GM21526 (cell line): ENCODE data around the gene HCAR3.
"Not testable (repeated sequence)": the region's sequence is repeated elsewhere in the genome, so short reads cannot be mapped to it uniquely, and the experiment has no call there.

Experiments used
- ATAC-seq: cut with Tn5 transposase; IDR thresholded peaks from one replicate; pipeline ENCODE4 v1.9.1; 2021; ENCODE audit warnings: moderate library complexity; ENCODE audit not compliant: unreplicated experiment, low FRiP score

The HCAR3 gene

GRCh38 chr12:122724641-122725243, 8.1 kb upstream of the HCAR3 start:
- ATAC-seq: no peak

DNA sequence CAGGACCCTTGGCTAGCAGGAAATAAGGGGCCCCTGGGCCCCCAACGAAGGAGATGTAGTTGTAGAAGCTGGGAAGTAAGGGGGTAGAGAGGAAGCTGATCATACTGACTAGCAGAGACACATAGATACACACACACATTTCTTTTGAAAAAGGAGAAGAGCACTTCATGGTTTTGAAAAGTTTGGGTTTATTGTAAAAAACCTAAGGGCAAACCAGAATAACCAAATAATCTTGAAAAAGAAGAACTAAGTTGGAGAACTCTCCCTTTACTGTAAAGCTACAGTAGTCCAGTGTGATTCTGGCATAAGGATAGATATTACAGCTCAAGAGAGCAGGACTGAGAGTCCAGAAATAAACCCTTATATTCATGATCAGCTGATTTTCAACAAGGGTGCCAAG, 5.8 kb upstream of the HCAR3 start:
- no peak for ATAC-seq

DNA sequence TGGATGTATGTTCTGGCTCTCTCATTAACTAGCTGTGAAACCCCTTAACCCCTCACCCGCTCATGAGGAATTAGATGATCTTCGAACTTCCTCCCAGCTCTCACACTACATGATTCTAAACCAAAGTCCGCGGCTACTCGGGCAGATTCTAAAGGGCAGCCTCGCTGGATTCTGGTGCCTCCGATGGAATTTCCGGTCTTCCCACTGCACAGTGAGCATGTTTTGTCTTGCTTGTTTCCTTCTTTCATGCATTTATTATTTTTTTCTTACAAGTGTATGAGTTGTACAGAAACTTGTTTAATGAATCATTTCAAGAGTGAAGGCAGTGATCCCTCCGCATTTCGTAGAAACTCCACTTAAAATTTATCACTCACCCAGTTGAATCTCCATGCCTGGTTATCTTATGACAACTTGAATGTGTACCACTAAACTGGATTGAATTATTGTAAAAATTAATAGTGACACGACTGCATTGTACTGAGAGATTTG, 4.5 kb upstream of the HCAR3 start:
- no peak for ATAC-seq

DNA sequence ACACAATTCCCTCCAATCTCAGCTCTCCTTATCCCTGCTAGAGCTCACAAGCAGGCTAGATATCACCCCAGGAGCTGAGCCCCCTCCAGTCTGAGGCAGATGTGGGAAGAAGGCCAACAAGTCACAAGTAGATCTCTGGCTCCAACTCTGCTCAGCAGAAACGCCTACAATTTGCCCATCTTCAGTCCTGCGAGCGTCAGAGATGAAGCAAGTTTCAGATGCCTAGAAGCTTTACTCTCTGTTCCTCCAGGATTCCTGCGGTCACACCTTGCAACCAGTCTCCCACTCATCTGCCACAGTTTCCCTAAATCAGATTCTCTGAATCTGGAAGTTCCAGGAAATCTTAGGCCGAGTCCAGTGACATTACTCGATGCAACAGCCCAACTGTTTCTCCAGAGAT, 1.4 kb downstream of the HCAR3 start:
- ATAC-seq: not testable (repeated sequence)

GRCh38 chr12:122713491-122714188, 3.0 kb downstream of the HCAR3 start:
- ATAC-seq: not testable (repeated sequence)

DNA sequence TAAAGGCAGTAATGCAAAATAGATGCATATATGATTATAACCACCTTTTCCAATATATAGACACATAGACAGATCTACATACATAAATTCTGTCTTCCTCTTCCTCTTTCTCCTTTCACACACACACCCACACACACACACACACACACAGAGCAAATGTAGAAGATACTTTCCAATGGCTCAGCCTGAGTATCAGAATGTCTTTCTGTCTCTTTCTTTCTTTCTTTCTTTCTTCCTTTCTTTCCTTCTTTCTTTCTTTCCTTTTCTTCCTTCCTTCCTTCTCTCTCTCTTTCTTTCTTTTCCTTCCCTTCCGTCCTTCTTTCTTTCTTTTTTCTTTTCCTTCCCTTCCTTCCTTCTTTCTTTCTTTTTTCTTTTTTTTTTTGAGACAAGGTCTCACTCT, 5.3 kb downstream of the HCAR3 start:
- not testable (repeated sequence) for ATAC-seq

- ATAC-seq: not testable (repeated sequence)
Observed at GRCh38 chr12:122710341-122710740, 6.3 kb downstream of the HCAR3 start.

DNA sequence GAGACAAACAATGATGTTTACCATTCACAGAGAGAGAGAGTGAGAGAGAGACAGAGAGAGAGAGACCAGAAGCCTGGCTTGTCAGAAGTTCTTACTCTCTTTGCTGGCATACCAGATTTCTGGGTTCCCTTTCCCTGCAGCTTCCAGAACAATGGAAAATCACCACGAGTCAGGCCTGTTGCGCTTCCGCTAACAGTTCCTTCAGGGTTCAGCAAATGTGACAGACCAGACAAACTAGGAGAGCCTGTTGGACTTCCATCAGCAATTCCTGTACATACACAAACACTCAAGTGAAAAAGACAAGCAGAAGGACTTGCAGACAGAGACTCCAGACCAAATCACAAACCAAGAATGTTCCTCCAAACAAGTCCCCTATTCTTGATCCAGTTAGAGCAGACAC, 7.3 kb downstream of the HCAR3 start:
- ATAC-seq: not testable (repeated sequence)

- not testable (repeated sequence) for ATAC-seq
Observed at GRCh38 chr12:122703841-122704240, 12.8 kb downstream of the HCAR3 start.

- ATAC-seq: not testable (repeated sequence)
Observed at GRCh38 chr12:122702890-122703611, 13.6 kb downstream of the HCAR3 start, which contains the start of gene HCAR2. TSS of gene HCAR2 (minus strand) at chr12:122703357. CDS start at chr12:122703283, 74 bp downstream.

GRCh38 chr12:122701481-122701880, 15.1 kb downstream of the HCAR3 start:
- ATAC-seq: not testable (repeated sequence)

- not testable (repeated sequence) for ATAC-seq
Observed at GRCh38 chr12:122700038-122700710, 16.4 kb downstream of the HCAR3 start.

DNA sequence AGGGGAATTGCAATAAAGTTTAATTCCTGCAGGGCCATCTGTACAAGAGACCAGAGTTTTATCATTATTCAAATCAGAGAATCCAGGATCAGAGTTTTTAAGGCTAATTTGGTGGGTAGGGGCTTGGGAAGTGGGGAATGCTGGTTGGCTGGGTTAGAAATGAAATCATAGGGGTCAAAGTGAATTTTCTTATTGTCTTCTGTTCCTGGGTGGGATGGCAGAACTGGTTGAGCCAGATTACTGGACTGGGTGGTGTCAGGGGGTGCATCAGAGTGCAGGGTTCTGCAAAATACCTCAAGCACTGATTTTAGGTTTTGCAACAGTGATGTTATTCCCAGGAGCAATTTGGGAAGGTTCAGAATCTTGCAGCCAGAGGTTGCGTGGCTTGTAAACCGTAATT, 19.7 kb downstream of the HCAR3 start:
- ATAC-seq: not testable (repeated sequence)

DNA sequence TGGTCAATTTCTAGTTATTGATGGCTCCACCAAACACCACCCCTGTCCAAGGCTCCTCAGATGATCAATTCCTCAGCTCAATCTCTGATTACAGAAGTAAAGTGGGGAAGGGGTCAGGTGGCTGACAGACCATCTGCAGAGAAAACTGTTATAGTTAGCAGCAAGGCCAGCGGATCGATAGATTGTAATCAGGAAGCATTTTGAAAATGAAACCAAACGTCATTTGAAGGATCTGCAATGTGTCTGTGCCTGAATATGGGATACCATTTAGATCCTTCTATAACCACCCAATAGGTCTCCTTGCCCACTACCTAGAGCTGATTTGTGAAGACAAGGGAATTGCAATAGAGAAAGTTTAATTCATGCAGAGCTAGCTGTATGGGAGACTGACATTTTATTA, 25.0 kb downstream of the HCAR3 start:
- no peak for ATAC-seq

GRCh38 chr12:122688291-122688690, 28.3 kb downstream of the HCAR3 start:
- no peak for ATAC-seq

GRCh38 chr12:122687086-122687485, 29.5 kb downstream of the HCAR3 start:
- ATAC-seq: no peak

GRCh38 chr12:122686538-122686937, 30.1 kb downstream of the HCAR3 start:
- no peak for ATAC-seq

DNA sequence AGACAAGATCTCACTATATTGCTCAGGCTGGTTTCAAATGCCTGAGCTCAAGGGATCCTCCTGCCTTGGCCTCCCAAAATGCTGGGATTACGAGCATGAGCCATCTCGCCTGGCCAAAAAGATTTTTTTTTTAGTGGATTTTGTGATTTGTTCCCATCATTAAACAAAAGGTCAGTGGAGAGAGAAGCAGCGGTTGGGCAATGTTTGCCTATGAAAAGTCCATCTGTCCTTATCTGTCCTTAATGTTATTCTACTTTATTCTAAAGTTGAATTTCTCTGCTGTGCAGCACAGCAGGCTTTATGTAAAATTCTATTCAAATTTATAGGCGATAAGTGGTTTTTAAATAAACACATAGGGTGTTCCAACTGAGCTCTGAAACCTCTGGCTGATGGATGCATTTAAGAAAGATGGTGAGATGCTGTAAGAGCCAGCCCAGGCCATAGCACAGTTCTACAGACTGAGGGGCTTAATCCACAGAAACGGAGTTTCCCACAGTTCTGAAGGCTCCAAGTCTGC, 32.3 kb downstream of the HCAR3 start:
- no peak for ATAC-seq

GRCh38 chr12:122681814-122682213, 34.8 kb downstream of the HCAR3 start:
- no peak for ATAC-seq

GRCh38 chr12:122680989-122681388, 35.6 kb downstream of the HCAR3 start:
- not testable (repeated sequence) for ATAC-seq
